K562 (cell line): ENCODE measurements around the gene DDAH2.

Experiments
- CEBPB ChIP-seq: fragments of 450-650 bp; IDR thresholded peaks from 2 replicates; pipeline ENCODE4 v1.6.1; 2016; ENCODE audit warnings: missing genetic modification characterization, missing compliant biosample characterization
- HDAC2 ChIP-seq: fragments of 450-650 bp; IDR thresholded peaks from 2 replicates; pipeline ENCODE4 v1.6.1; 2016; ENCODE audit warnings: mild to moderate bottlenecking
- MTA2 ChIP-seq: fragments of 450-650 bp; IDR thresholded peaks from 2 replicates; pipeline ENCODE4 v1.6.1; 2016; ENCODE audit warnings: low read depth
- MXI1 ChIP-seq: IDR thresholded peaks from 2 replicates; pipeline ENCODE4 v1.6.1; 2011; ENCODE audit warnings: low read depth, mild to moderate bottlenecking, improper control_type of control experiment, low read length
- NCOR1 ChIP-seq: fragments of 450-650 bp; IDR thresholded peaks from 2 replicates; pipeline ENCODE4 v1.6.1; 2016; ENCODE audit warnings: mild to moderate bottlenecking, moderate library complexity
- PHB ChIP-seq: fragments of 250-450 bp; sonication (Bioruptor Pico); IDR thresholded peaks from 2 replicates; pipeline ENCODE4 v1.5.0; 2021
- PRMT5 ChIP-seq: sonication (generic); formaldehyde crosslinking; IDR thresholded peaks from 2 replicates; pipeline ENCODE4 v1.5.0; 2020; ENCODE audit warnings: missing genetic modification reagents
- YY1 ChIP-seq, 3 experiments: IDR thresholded peaks; 2 replicates each; pipeline ENCODE4 v1.6.1; 2011; ENCODE audit warnings: low read length in 2 of 3, mild to moderate bottlenecking in 2 of 3, moderate library complexity in 2 of 3, borderline replicate concordance in 1 of 3, control low read depth in 1 of 3, low read depth in 1 of 3; ENCODE audit not compliant: insufficient read depth in 3 of 3, insufficient replicate concordance in 2 of 3, control insufficient read depth in 1 of 3, insufficient read length in 1 of 3; ENCODE audit errors: extremely low read depth in 1 of 3
- ZBTB1 ChIP-seq: sonication (generic); formaldehyde crosslinking; IDR thresholded peaks from 2 replicates; pipeline ENCODE4 v1.8.1; 2023; ENCODE audit warnings: missing genetic modification reagents, low read depth, mild to moderate bottlenecking, borderline replicate concordance
- ZBTB33 ChIP-seq: sonication (generic); formaldehyde crosslinking; IDR thresholded peaks from 2 replicates; pipeline ENCODE4 v1.8.1; 2023; ENCODE audit warnings: mild to moderate bottlenecking, missing genetic modification reagents
- ZSCAN32 ChIP-seq: fragments of 450-650 bp; formaldehyde crosslinking; IDR thresholded peaks from 2 replicates; pipeline ENCODE4 v1.4.0; 2020; ENCODE audit warnings: mild to moderate bottlenecking, moderate library complexity

- no peak for TF ChIP-seq HDAC2
- no peak for TF ChIP-seq PHB
- TF ChIP-seq YY1 (IDR thresholded peaks at IDR 0.05; ENCODE audit: borderline replicate concordance in 1 of 3, control insufficient read depth in 1 of 3, extremely low read depth in 1 of 3, insufficient read depth in 3 of 3, insufficient read length in 1 of 3, insufficient replicate concordance in 2 of 3, low read depth in 1 of 3, low read length in 2 of 3): no peak
- TF ChIP-seq NCOR1: no peak
- TF ChIP-seq ZBTB33: peak; percentile 86
- no peak for TF ChIP-seq ZSCAN32
- TF ChIP-seq ZBTB1 (CRISPR knock-in tag): no peak
- TF ChIP-seq MTA2: no peak
- TF ChIP-seq MXI1: no peak
- no peak for TF ChIP-seq CEBPB (tag)
- 0 out of 2 replicates have a peak, but pooled peaks have one; percentile 53 for TF ChIP-seq PRMT5 (CRISPR knock-in tag)
Observed at GRCh38 chr6:31681135-31681671, 47.9 kb downstream of the DDAH2 start.
